DMS153 treated with DMSO at 0.1 percent for 48 hours (cell line): ENCODE results near the gene CAMK2B.

Experiments used
- DNase-seq: peaks from one replicate; lab custom pipeline; 2025; ENCODE audit not compliant: unreplicated experiment; lab: John Stamatoyannopoulos, UW

CAMK2B gene

GRCh38 chr7:44275957-44276570 lies 49.3 kb downstream of the CAMK2B start:
- DNase-seq = no peak

GRCh38 chr7:44275146-44275545 lies 50.2 kb downstream of the CAMK2B start:
- DNase-seq = no peak

- DNase-seq = no peak
These were observed 50.8 kb downstream of the CAMK2B start for GRCh38 chr7:44274623-44274975.

- DNase-seq = no peak
These were observed 51.4 kb downstream of the CAMK2B start for GRCh38 chr7:44273681-44274622.

GRCh38 chr7:44272981-44273380 lies 52.4 kb downstream of the CAMK2B start:
- no peak for DNase-seq

GRCh38 chr7:44272456-44272855 lies 52.9 kb downstream of the CAMK2B start:
- no peak for DNase-seq

GRCh38 chr7:44269943-44270493 lies 55.4 kb downstream of the CAMK2B start:
- DNase-seq = no peak

- DNase-seq = no peak
These were observed 56.0 kb downstream of the CAMK2B start for GRCh38 chr7:44269417-44269816.

- no peak for DNase-seq
These were observed 56.7 kb downstream of the CAMK2B start for GRCh38 chr7:44268671-44269070.

GRCh38 chr7:44267719-44268421 lies 57.5 kb downstream of the CAMK2B start:
- no peak for DNase-seq

- DNase-seq = no peak
These were observed 58.2 kb downstream of the CAMK2B start for GRCh38 chr7:44267178-44267577.

- DNase-seq = no peak
These were observed 58.9 kb downstream of the CAMK2B start for GRCh38 chr7:44266526-44266925.

- no peak for DNase-seq
These were observed 59.7 kb downstream of the CAMK2B start for GRCh38 chr7:44265728-44266127.

- DNase-seq = peak; percentile 89
These were observed 61.0 kb downstream of the CAMK2B start for GRCh38 chr7:44264221-44264931.

- DNase-seq = no peak
These were observed 61.9 kb downstream of the CAMK2B start for GRCh38 chr7:44263326-44264082.

GRCh38 chr7:44262031-44262430 lies 63.4 kb downstream of the CAMK2B start:
- no peak for DNase-seq

- no peak for DNase-seq
These were observed 64.2 kb downstream of the CAMK2B start for GRCh38 chr7:44261240-44261639.

GRCh38 chr7:44259547-44260457 lies 65.6 kb downstream of the CAMK2B start:
- no peak for DNase-seq

- DNase-seq = no peak
These were observed 66.4 kb downstream of the CAMK2B start for GRCh38 chr7:44258865-44259546.
